Nasal cavity respiratory epithelium epithelial cell of viscerocranial mucosa (primary cell): ENCODE results near the gene GUCA1C. TPM values are rescaled to one million over a fixed set of nuclear protein-coding genes. Genes with fewer than 3 reads are reported as not detected.

Experiments used
- total RNA-seq: library from RNA; depleted of rRNA; stranded (reverse); fragments of >200 nt; gene quantifications from 2 replicates; pipeline ENCODE4 v1.2.3, GENCODE V29; 2014

Gene GUCA1C
- total RNA-seq, result not detected in 2 replicates

GRCh38 chr3:108953700-108954099 lies at the start of gene GUCA1C:
GUCA1C (minus strand) TSS chr3:108953879; CDS start chr3:108953762, 117 bp downstream.

Other genes with a start within 250 kb of the GUCA1C start
- not detected in 2 replicates for gene RETNLB, start 196.5 kb downstream of the GUCA1C start, total RNA-seq
- gene TRAT1, start 131.1 kb downstream of the GUCA1C start, total RNA-seq, result not detected in 2 replicates
- gene MORC1, start 164.3 kb upstream of the GUCA1C start, total RNA-seq, result not detected in 2 replicates
- not detected in 2 replicates for gene C3orf85, start 182.8 kb upstream of the GUCA1C start, total RNA-seq